OCI-LY7 (cell line): ENCODE measurements around the gene SERGEF.

Experiments
- CTCF ChIP-seq: fragments of 200-600 bp; sonication (generic); conservative IDR thresholded peaks from 2 replicates; pipeline ENCODE4 v1.5.1; 2014; ENCODE audit warnings: mild to moderate bottlenecking, antibody characterized with exemption, low read length, moderate library complexity, mixed read lengths
- EZH2phosphoT487 ChIP-seq: fragments of 200-600 bp; sonication (generic); IDR thresholded peaks from 2 replicates; pipeline ENCODE4 v1.6.1; 2018; ENCODE audit warnings: low read depth, borderline replicate concordance, mild to moderate bottlenecking, mixed run types, antibody characterized with exemption, low read length, moderate library complexity, mixed read lengths

GRCh38 chr11:18012122-18012905, 533 bp downstream of the SERGEF start:
- TF ChIP-seq CTCF (no peak), EZH2phosphoT487 (no peak)
